ENCODE results near the gene RPL22L1.
"Not testable (repeated sequence)": the region's sequence is repeated elsewhere in the genome, so short reads cannot be mapped to it uniquely, and the experiment has no call there.

The RPL22L1 gene

GRCh38 chr3:170826047-170826446, 43.9 kb downstream of the RPL22L1 start:
- ATAC-seq: no peak

GRCh38 chr3:170823562-170823961, 46.4 kb downstream of the RPL22L1 start:
- not testable (repeated sequence) for ATAC-seq

DNA sequence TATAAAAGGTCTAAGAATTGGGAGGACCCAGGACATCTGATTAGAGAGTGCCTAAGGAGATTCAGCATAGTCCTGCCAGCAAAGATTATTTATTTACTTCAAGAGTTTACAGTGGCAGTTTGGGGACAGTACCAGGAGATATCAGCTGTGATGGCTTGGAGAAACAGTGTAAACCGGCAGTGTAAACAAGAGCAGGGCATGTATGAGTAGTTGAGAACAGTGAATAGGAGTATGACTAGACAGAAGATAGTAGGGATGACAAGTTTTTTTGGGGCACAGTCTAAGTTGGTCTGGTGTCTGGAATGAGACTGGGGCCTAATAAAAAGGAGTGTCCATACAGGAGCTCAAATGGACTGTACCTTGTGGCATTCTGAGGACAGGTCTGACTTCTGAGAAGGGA, 51.7 kb downstream of the RPL22L1 start:
- ATAC-seq: not testable (repeated sequence)

- ATAC-seq: not testable (repeated sequence)
These were observed 52.5 kb downstream of the RPL22L1 start for GRCh38 chr3:170817471-170817870.

DNA sequence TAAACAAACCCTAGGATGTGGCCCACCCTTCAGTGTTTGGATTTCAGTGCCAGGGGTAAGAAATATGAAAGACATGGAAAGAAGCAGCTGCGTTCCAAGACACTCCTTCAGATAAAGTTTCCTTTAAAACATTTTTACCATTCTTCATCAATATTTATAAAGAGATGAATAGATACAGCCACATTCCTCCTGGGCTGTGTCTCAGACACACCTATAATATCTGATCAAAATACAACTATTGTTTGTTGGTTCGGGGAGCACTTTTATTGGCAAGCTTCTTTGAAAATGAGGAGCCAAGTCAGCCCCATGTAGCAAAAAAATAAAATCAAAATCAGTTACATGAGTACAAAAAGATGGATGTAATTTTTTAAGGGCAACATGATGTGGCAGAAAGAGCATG, 53.2 kb downstream of the RPL22L1 start:
- ATAC-seq: no peak

GRCh38 chr3:170816341-170816740, 53.7 kb downstream of the RPL22L1 start:
- ATAC-seq: no peak

GRCh38 chr3:170815936-170816335, 54.1 kb downstream of the RPL22L1 start:
- no peak for ATAC-seq

DNA sequence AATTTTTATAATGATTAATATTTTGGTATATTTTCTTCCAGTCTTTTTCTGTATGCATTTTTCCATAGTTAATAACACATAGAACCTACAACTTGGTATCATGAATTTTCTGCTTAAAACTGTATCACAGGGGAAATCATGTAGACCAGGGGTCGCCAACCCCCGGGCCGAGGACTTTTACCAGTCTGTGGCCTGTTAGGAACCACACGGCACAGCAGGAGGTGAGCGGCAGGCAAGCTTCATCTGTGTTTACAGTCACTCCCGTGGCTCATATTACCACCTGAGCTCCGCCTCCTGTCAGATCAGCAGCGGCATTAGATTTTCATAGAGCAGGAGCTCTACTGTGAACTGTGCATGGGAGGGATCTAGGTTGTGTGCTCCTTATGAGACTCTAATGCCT, 54.7 kb downstream of the RPL22L1 start:
- no peak for ATAC-seq
